Measurements from ENCODE around the gene CPT1B.

DNA sequence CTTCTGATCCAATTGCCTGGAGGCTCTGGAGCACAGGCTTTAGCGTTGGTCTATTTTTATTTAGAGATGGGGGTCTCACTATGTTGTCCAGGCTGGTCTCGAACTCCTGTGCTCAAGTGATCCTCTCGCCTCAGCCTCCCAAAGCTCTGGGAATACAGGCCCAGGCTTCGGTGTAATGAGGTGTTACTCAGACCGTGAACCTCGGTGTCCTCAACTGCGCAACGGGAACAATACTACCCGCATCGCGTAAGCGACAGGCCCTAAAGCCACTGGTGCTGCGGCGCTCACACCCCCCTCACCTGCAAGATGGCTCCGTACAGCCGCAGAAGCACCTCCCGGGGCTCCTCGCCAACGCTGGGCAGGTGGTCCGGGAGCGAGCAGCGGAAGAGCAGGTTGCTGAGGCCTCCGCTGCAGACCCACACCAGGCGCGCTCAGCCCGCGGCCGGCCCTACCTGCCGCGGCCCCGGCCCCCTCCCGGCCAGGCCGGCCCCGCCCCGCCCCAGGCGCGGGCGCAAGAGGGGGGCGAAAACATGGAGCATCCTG lies 3.8 kb upstream of the CPT1B start:
- TF ChIP-seq, protein P1, sequence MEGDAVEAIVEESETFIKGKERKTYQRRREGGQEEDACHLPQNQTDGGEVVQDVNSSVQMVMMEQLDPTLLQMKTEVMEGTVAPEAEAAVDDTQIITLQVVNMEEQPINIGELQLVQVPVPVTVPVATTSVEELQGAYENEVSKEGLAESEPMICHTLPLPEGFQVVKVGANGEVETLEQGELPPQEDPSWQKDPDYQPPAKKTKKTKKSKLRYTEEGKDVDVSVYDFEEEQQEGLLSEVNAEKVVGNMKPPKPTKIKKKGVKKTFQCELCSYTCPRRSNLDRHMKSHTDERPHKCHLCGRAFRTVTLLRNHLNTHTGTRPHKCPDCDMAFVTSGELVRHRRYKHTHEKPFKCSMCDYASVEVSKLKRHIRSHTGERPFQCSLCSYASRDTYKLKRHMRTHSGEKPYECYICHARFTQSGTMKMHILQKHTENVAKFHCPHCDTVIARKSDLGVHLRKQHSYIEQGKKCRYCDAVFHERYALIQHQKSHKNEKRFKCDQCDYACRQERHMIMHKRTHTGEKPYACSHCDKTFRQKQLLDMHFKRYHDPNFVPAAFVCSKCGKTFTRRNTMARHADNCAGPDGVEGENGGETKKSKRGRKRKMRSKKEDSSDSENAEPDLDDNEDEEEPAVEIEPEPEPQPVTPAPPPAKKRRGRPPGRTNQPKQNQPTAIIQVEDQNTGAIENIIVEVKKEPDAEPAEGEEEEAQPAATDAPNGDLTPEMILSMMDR (conservative IDR thresholded peaks at IDR 0.05; ENCODE audit: low read depth, low read length), result no peak
- no peak for TF ChIP-seq EZH2 (IDR thresholded peaks at IDR 0.05; ENCODE audit: borderline replicate concordance, low read depth, low read length, poor library complexity, severe bottlenecking)
